Karpas-422 (cell line): ENCODE results near the gene NUP205. TPM values are rescaled to one million over a fixed set of nuclear protein-coding genes. Genes with fewer than 3 reads are reported as not detected.
"Not testable (repeated sequence)": the region's sequence is repeated elsewhere in the genome, so short reads cannot be mapped to it uniquely, and the experiment has no call there.

Experiments used
- DNase-seq: peaks from one replicate; pipeline ENCODE4 v3.0.0-alpha.2; 2015
- H2AFZ ChIP-seq: fragments of 200-600 bp; sonication (generic); 2 replicates; pipeline ENCODE4 v1.6.1; 2014; ENCODE audit warnings: antibody characterized with exemption, low read length, mixed read lengths
- H3K27ac ChIP-seq: fragments of 200-600 bp; sonication (generic); 2 replicates; pipeline ENCODE4 v1.5.1; 2014; ENCODE audit warnings: mild to moderate bottlenecking, low read length, moderate library complexity
- H3K27me3 ChIP-seq: fragments of 200-600 bp; sonication (generic); 2 replicates; pipeline ENCODE4 v1.6.1; 2014; ENCODE audit warnings: low read length, mixed read lengths
- H3K36me3 ChIP-seq: fragments of 200-600 bp; sonication (generic); 2 replicates; pipeline ENCODE4 v1.6.1; 2014; ENCODE audit warnings: low read length, mixed read lengths; ENCODE audit not compliant: insufficient read depth
- H3K4me1 ChIP-seq: fragments of 200-600 bp; sonication (generic); 2 replicates; pipeline ENCODE4 v1.6.1; 2014; ENCODE audit warnings: mild to moderate bottlenecking, low read length, mixed read lengths
- H3K4me2 ChIP-seq: fragments of 200-600 bp; sonication (generic); 2 replicates; pipeline ENCODE4 v1.6.1; 2014; ENCODE audit warnings: low read length, low read depth, mild to moderate bottlenecking; ENCODE audit not compliant: poor library complexity, severe bottlenecking
- H3K4me3 ChIP-seq: fragments of 200-600 bp; sonication (generic); 2 replicates; pipeline ENCODE4 v1.5.1; 2014; ENCODE audit warnings: mild to moderate bottlenecking, antibody characterized with exemption, low read length, mixed read lengths
- H3K79me2 ChIP-seq: fragments of 200-600 bp; sonication (generic); 2 replicates; pipeline ENCODE4 v1.6.1; 2014; ENCODE audit warnings: mild to moderate bottlenecking, low read length, mixed read lengths
- H3K9ac ChIP-seq: fragments of 200-600 bp; sonication (generic); 2 replicates; pipeline ENCODE4 v1.6.0; 2014; ENCODE audit warnings: low read length
- H3K9me2 ChIP-seq: fragments of 200-600 bp; sonication (generic), shearing (Covaris generic); replicated peaks from 2 replicates; pipeline ENCODE4 v1.6.0; 2014; ENCODE audit warnings: mild to moderate bottlenecking, low read length, moderate library complexity; ENCODE audit not compliant: insufficient read depth
- H3K9me3 ChIP-seq: fragments of 300-700, 200-600 bp; sonication (generic); 2 replicates; pipeline ENCODE4 v1.6.1; 2014; ENCODE audit warnings: low read length, mixed read lengths
- H4K20me1 ChIP-seq: fragments of 200-600 bp; sonication (generic); 2 replicates; pipeline ENCODE4 v1.6.1; 2014; ENCODE audit warnings: mild to moderate bottlenecking, antibody characterized with exemption, low read length, low read depth; ENCODE audit not compliant: insufficient read depth
- total RNA-seq: library from RNA; depleted of rRNA; stranded (reverse); fragments of >200 nt; shearing (Covaris generic); gene quantifications from 2 replicates; pipeline ENCODE4 v1.2.3, GENCODE V29; 2014; ENCODE audit warnings: low replicate concordance

The NUP205 gene
- total RNA-seq, 1 experiment from 2014 or later, result 75.7 TPM

- H3K9me3 ChIP-seq, result no peaks in the 10 kb centered on the region
- H3K27me3 ChIP-seq, result no peaks in the 10 kb centered on the region
- H3K4me3 ChIP-seq, result peak overlapping the region; percentile 83
- H2AFZ ChIP-seq, result peak overlapping the region; percentile 59
- 0 out of 2 replicates have a peak, but pooled peaks cover 2% of the 10 kb centered on the region for H3K36me3 ChIP-seq
- H3K4me1 ChIP-seq, result peaks cover 30% of the 10 kb centered on the region
- no peaks in the 10 kb centered on the region for H3K9me2 ChIP-seq
- H3K9ac ChIP-seq, result peak overlapping the region; percentile 97
- H3K4me2 ChIP-seq, result peak overlapping the region; percentile 90
- H3K27ac ChIP-seq, result peak overlapping the region; percentile 47
- DNase-seq, result peak; percentile 53
- H3K79me2 ChIP-seq, result peaks cover 47% of the 10 kb centered on the region
- H4K20me1 ChIP-seq, result no peaks in the 10 kb centered on the region
These were observed 103.8 kb downstream of the NUP205 start for GRCh38 chr7:135661311-135662122.

- H3K4me3 ChIP-seq, result peak overlapping the region; percentile 83
These were observed 104.3 kb downstream of the NUP205 start for GRCh38 chr7:135662123-135662372.

GRCh38 chr7:135662373-135663114, 104.8 kb downstream of the NUP205 start, which contains the start of gene STMP1:
STMP1 (plus strand) TSS chr7:135662514.
- no peaks in the 10 kb centered on the region for H3K9me2 ChIP-seq
- 0 out of 2 replicates have a peak, but pooled peaks cover 6% of the 10 kb centered on the region for H3K36me3 ChIP-seq
- peak; percentile 98 for DNase-seq
- peak within 1 kb of the TSS; percentile 59 for H2AFZ ChIP-seq
- H3K4me2 ChIP-seq, result peak within 1 kb of the TSS; percentile 90
- H3K9ac ChIP-seq, result peak within 1 kb of the TSS; percentile 97
- H4K20me1 ChIP-seq, result no peaks in the 10 kb centered on the region
- peaks cover 30% of the 10 kb centered on the region for H3K4me1 ChIP-seq
- peak within 1 kb of the TSS; percentile 47 for H3K27ac ChIP-seq
- H3K27me3 ChIP-seq, result no peaks in the 10 kb centered on the region
- H3K9me3 ChIP-seq, result no peaks in the 10 kb centered on the region
- H3K4me3 ChIP-seq, result peak within 1 kb of the TSS; percentile 83
- peaks cover 57% of the 10 kb centered on the region for H3K79me2 ChIP-seq

More at GRCh38 chr7:135662123-135662372, 104.3 kb downstream of the NUP205 start:
- H3K9me2 ChIP-seq, result no peaks in the 10 kb centered on the region
- H3K9me3 ChIP-seq, result no peaks in the 10 kb centered on the region
- H3K4me2 ChIP-seq, result peak overlapping the region; percentile 90
- peak overlapping the region; percentile 59 for H2AFZ ChIP-seq
- H3K79me2 ChIP-seq, result peaks cover 52% of the 10 kb centered on the region
- peaks cover 30% of the 10 kb centered on the region for H3K4me1 ChIP-seq
- H4K20me1 ChIP-seq, result no peaks in the 10 kb centered on the region
- H3K9ac ChIP-seq, result peak overlapping the region; percentile 97
- H3K36me3 ChIP-seq, result 0 out of 2 replicates have a peak, but pooled peaks cover 6% of the 10 kb centered on the region
- H3K27ac ChIP-seq, result peak overlapping the region; percentile 47
- no peak for DNase-seq
- no peaks in the 10 kb centered on the region for H3K27me3 ChIP-seq

DNA sequence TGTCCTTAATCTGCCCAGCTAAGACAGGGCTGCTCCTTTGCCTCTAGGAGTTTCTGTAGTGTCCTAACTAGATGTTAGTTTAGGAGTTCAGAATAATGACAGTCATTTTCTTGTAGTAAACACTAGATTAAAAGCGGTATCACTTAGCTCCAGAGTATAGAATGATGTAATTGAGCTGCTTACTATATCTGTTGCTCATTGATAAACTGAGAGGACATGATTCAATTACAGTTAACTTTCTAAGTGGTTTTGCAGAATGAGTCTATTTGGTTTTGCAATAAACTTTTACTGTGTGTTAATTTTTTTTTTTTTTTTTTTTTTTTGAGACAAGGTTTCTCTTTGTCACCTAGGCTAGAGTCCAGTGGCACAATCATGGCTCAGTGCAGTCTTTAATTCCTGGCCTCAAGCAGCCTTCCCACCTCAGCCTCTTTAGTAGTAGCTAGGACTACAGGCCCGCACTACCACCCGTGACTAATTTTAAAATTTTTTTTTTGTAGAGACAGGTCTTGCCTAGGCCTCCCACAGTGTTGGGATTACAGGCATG, 106.4 kb downstream of the NUP205 start:
- Histone ChIP-seq H3K9ac (peak overlapping the region; percentile 97), H3K27me3 (no peaks in the 10 kb centered on the region), H3K4me2 (peak overlapping the region; percentile 90), H3K36me3 (peaks cover 12% of the 10 kb centered on the region; the same call in 1 of the 2 replicates), H3K9me3 (no peaks in the 10 kb centered on the region), H3K4me3 (peak overlapping the region; percentile 83), H4K20me1 (no peaks in the 10 kb centered on the region), H2AFZ (no peak overlapping the region), H3K9me2 (no peaks in the 10 kb centered on the region), H3K79me2 (peaks cover 73% of the 10 kb centered on the region), H3K27ac (no peak overlapping the region; the same call in 1 of the 2 replicates), H3K4me1 (peaks cover 32% of the 10 kb centered on the region)
- DNase-seq, result no peak

DNA sequence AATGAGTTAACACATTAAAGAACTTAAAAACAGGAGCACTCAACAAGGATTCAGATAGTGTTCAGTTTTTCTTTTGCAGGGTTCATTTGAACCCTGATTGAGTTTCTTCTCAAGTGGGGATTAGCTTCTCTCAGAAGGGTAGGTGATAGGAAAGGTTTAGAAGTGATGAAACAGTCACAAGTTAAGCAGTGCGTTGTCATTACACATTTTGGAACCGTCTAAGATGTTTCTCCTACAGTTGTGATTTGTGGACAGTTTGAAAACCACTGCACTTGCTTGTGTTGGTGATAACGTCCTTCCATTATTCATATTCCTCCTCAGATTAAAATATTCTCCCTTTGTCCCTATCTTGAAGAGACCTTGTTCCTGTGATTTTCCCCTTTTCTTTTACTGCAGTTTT, 107.3 kb downstream of the NUP205 start:
- Histone ChIP-seq H3K9me2 (no peaks in the 10 kb centered on the region), H3K36me3 (peaks cover 12% of the 10 kb centered on the region; the same call in 1 of the 2 replicates), H3K4me2 (peak overlapping the region; percentile 90), H3K4me1 (peaks cover 41% of the 10 kb centered on the region), H3K9ac (no peak overlapping the region), H3K9me3 (no peaks in the 10 kb centered on the region), H4K20me1 (no peaks in the 10 kb centered on the region), H3K79me2 (peaks cover 82% of the 10 kb centered on the region), H3K27me3 (no peaks in the 10 kb centered on the region), H3K27ac (no peak overlapping the region), H3K4me3 (no peak overlapping the region), H2AFZ (no peak overlapping the region)
- DNase-seq, result no peak

DNA sequence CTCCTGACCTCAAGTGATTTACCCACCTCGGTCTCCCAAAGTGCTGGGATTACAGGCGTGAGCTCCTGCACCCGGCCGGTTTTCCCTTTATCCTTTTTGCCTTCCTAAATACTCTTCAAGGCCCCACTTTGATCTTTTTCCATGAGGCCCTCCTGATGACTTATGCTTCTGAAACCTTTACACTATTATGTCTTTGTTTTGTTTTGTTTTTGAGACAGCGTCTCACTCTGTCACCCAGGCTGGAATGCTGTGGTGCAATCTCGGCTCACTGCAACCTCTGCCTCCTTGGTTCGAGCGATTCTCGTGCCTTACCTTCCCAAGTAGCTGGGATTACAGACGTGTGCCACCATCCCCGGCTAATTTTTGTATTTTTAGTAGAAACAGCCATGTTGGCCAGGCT, 108.4 kb downstream of the NUP205 start:
- Histone ChIP-seq H3K9me3 (no peaks in the 10 kb centered on the region), H4K20me1 (no peaks in the 10 kb centered on the region), H3K27ac (no peak overlapping the region), H3K4me2 (no peak overlapping the region), H3K27me3 (no peaks in the 10 kb centered on the region), H3K4me3 (no peak overlapping the region), H3K36me3 (peaks cover 12% of the 10 kb centered on the region; the same call in 1 of the 2 replicates), H3K9me2 (no peaks in the 10 kb centered on the region), H3K79me2 (peaks cover 93% of the 10 kb centered on the region), H3K9ac (no peak overlapping the region), H3K4me1 (peaks cover 51% of the 10 kb centered on the region), H2AFZ (no peak overlapping the region)
- no peak for DNase-seq

- Histone ChIP-seq H3K27ac (no peak overlapping the region), H3K79me2 (peaks cover 97% of the 10 kb centered on the region), H3K9ac (no peak overlapping the region), H3K27me3 (no peaks in the 10 kb centered on the region), H3K4me3 (no peak overlapping the region), H3K4me2 (no peak overlapping the region), H3K9me2 (no peaks in the 10 kb centered on the region), H3K4me1 (peaks cover 50% of the 10 kb centered on the region), H3K36me3 (peaks cover 12% of the 10 kb centered on the region; the same call in 1 of the 2 replicates), H2AFZ (no peak overlapping the region), H3K9me3 (no peaks in the 10 kb centered on the region), H4K20me1 (no peaks in the 10 kb centered on the region)
- DNase-seq, result no peak
These were observed 109.1 kb downstream of the NUP205 start for GRCh38 chr7:135666846-135667245.

DNA sequence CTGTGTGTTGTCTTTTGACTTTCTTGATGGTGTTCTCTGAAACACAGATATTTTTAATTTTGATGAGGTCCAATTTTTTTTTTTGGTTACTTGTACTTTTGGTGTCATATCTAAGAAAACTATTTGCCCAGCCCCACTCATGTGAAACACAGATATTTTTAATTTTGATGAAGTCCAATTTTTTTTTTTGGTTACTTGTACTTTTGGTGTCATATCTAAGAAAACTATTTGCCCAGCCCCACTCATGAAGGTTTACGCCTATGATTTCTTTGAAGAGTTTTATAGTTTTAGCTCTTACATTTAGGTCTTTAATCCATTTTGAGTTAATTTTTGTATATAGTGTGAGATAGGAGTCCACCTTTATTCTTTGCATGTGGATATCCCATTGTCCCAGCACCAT, 109.9 kb downstream of the NUP205 start:
- H3K27me3 ChIP-seq, H3K9me3 ChIP-seq, H3K27ac ChIP-seq, DNase-seq, H3K4me2 ChIP-seq, H2AFZ ChIP-seq, H3K9me2 ChIP-seq, H3K4me3 ChIP-seq, H4K20me1 ChIP-seq, H3K9ac ChIP-seq: not testable (repeated sequence)
- H3K79me2 ChIP-seq, result peaks cover 100% of the 10 kb centered on the region
- H3K4me1 ChIP-seq, result peaks cover 51% of the 10 kb centered on the region
- peaks cover 12% of the 10 kb centered on the region; the same call in 1 of the 2 replicates for H3K36me3 ChIP-seq
